Measurements from ENCODE around the gene GPC6.

GRCh38 chr13:93984052-93984451, 757.4 kb downstream of the GPC6 start:
- TF ChIP-seq JUND (IDR thresholded peaks at IDR 0.05) (no peak), CTCF (IDR thresholded peaks at IDR 0.05; ENCODE audit: low read depth, low read length, missing input control) (no peak), GABPA (IDR thresholded peaks at IDR 0.05 in 1 of 2, conservative IDR thresholded peaks at IDR 0.05 in 1 of 2) (no peak), REST (IDR thresholded peaks at IDR 0.05) (no peak), TAF1 (conservative IDR thresholded peaks at IDR 0.05) (no peak), RAD21 (IDR thresholded peaks at IDR 0.05) (no peak), ATF3 (IDR thresholded peaks at IDR 0.05) (no peak), SP1 (IDR thresholded peaks at IDR 0.05) (no peak), EGR1 (IDR thresholded peaks at IDR 0.05; ENCODE audit: low read depth in 2 of 2) (no peak)

Data from liver (tissue), 3 donors.